GM20000 (cell line): ENCODE data around the gene MCTS1.
"Not testable (repeated sequence)": the region's sequence is repeated elsewhere in the genome, so short reads cannot be mapped to it uniquely, and the experiment has no call there.

Experiments used
- DNase-seq: peaks from one replicate; pipeline ENCODE4 v3.0.0; 2012; ENCODE audit warnings: low spot score
- CTCF ChIP-seq: IDR thresholded peaks from 2 replicates; pipeline ENCODE4 v1.5.1; 2012; ENCODE audit warnings: mild to moderate bottlenecking, control low read depth; ENCODE audit errors: extremely low read depth, missing control alignments

MCTS1 gene

GRCh38 chrX:120562569-120562926 lies 41.4 kb upstream of the MCTS1 start:
- DNase-seq: no peak
- no peak for TF ChIP-seq CTCF

GRCh38 chrX:120564925-120565324 lies 39.0 kb upstream of the MCTS1 start:
- no peak for DNase-seq
- no peak for TF ChIP-seq CTCF

- no peak for TF ChIP-seq CTCF
- no peak for DNase-seq
Observed at GRCh38 chrX:120566817-120567216, 37.1 kb upstream of the MCTS1 start.

GRCh38 chrX:120568035-120568434 lies 35.9 kb upstream of the MCTS1 start:
- no peak for TF ChIP-seq CTCF
- no peak for DNase-seq

GRCh38 chrX:120568609-120569008 lies 35.3 kb upstream of the MCTS1 start:
- no peak for TF ChIP-seq CTCF

DNA sequence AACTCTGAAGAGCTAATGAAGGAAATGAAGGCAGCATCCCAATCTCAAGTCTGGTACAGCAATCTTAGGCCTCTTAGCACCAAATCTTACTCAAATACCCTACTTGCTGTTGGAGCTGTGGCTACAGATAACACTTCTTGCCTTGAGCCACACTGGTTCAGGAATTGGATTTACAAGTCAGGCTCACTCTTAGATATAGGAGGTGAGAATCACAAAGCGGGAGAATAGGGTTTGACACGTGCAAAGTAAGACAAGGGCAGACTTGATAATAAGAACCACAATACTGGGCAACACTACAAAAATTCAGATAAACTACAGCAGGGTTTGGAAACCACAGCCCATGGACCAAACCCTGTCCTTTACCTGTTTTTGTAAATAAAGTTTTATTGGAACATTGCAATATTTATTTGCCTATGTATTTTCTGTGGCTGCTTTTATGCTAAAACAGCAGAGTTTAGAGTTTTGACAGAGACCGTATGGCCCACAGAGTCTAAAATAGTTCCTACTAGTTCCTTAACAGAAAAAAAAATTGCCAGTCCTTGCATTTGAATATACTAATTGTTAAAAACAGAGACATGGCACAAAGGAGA lies 33.8 kb upstream of the MCTS1 start:
- TF ChIP-seq CTCF: no peak
- DNase-seq: no peak

More at GRCh38 chrX:120568609-120569008, 35.3 kb upstream of the MCTS1 start:
- no peak for DNase-seq

DNA sequence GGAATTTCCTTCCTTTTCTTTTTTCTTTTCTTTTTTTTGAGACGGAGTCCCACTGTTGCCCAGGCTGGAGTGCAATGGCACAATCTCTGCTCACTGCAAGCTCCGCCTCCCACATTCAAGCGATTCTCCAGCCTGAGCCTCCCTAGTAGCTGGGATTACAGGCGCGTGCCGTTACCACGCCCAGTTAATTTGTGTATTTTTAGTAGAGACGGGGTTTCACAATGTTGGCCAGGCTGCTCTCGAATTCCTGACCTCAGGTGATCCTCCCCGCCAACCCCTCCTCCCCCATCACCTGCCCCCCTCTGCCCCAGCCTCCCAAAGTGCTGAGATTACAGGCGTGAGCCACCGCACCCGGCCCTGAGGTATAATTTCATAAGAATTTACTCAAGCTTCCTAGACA lies 30.1 kb upstream of the MCTS1 start:
- not testable (repeated sequence) for DNase-seq

- no peak for TF ChIP-seq CTCF
- DNase-seq: no peak
Observed at GRCh38 chrX:120575379-120576114, 28.4 kb upstream of the MCTS1 start.
